Keratinocyte (primary cell): ENCODE results near the gene ARHGAP6.

Experiments
- CTCF ChIP-seq, 3 experiments: IDR thresholded peaks in 1 of 3; conservative IDR thresholded peaks in 1 of 3; optimal IDR thresholded peaks in 1 of 3; 2 replicates in 2 of 3; 3 replicates in 1 of 3; pipeline versions ENCODE3 to v1.5.1; 2011; ENCODE audit warnings: low read length in 3 of 3, mild to moderate bottlenecking in 3 of 3, moderate library complexity in 2 of 3, control low read depth in 1 of 3, inconsistent platforms in 1 of 3; ENCODE audit not compliant: insufficient read depth in 2 of 3; ENCODE audit errors: extremely low read depth in 1 of 3
- EZH2 ChIP-seq: IDR thresholded peaks from one replicate; pipeline ENCODE4 v1.6.1; 2012; ENCODE audit warnings: inconsistent platforms, mild to moderate bottlenecking, low read length, moderate library complexity

GRCh38 chrX:11419102-11419501, 246.6 kb downstream of the ARHGAP6 start:
- TF ChIP-seq CTCF (optimal IDR thresholded peaks at IDR 0.05 in 1 of 3, IDR thresholded peaks at IDR 0.05 in 1 of 3, conservative IDR thresholded peaks at IDR 0.05 in 1 of 3; ENCODE audit: extremely low read depth in 1 of 3, insufficient read depth in 2 of 3, low read length in 3 of 3) (no peak), EZH2 (no peak)
